HG03457 (cell line): Measurements from ENCODE around the gene ARHGAP12.
"Not testable (repeated sequence)": the region's sequence is repeated elsewhere in the genome, so short reads cannot be mapped to it uniquely, and the experiment has no call there.

Experiments used
- ATAC-seq: cut with Tn5 transposase; IDR thresholded peaks from one replicate; pipeline ENCODE4 v1.9.1; 2021; ENCODE audit warnings: moderate number of reproducible peaks; ENCODE audit not compliant: unreplicated experiment

ARHGAP12 gene

GRCh38 chr10:31926160-31926559, 2.5 kb downstream of the ARHGAP12 start:
- no peak for ATAC-seq

- no peak for ATAC-seq
Observed at GRCh38 chr10:31924833-31925232, 3.8 kb downstream of the ARHGAP12 start.

GRCh38 chr10:31923389-31923788, 5.2 kb downstream of the ARHGAP12 start:
- ATAC-seq: no peak

- ATAC-seq: no peak
Observed at GRCh38 chr10:31921031-31921430, 7.6 kb downstream of the ARHGAP12 start.

GRCh38 chr10:31920538-31920937, 8.1 kb downstream of the ARHGAP12 start:
- no peak for ATAC-seq

GRCh38 chr10:31918671-31919409, 9.8 kb downstream of the ARHGAP12 start:
- no peak for ATAC-seq

- no peak for ATAC-seq
Observed at GRCh38 chr10:31914370-31914769, 14.3 kb downstream of the ARHGAP12 start.

- ATAC-seq: no peak
Observed at GRCh38 chr10:31912898-31913850, 15.5 kb downstream of the ARHGAP12 start.

- no peak for ATAC-seq
Observed at GRCh38 chr10:31912289-31912688, 16.3 kb downstream of the ARHGAP12 start.

GRCh38 chr10:31910016-31910415, 18.6 kb downstream of the ARHGAP12 start:
- no peak for ATAC-seq

GRCh38 chr10:31908157-31908556, 20.5 kb downstream of the ARHGAP12 start:
- no peak for ATAC-seq

- no peak for ATAC-seq
Observed at GRCh38 chr10:31906039-31906438, 22.6 kb downstream of the ARHGAP12 start.

- no peak for ATAC-seq
Observed at GRCh38 chr10:31905586-31905985, 23.0 kb downstream of the ARHGAP12 start.

GRCh38 chr10:31902625-31903024, 26.0 kb downstream of the ARHGAP12 start:
- ATAC-seq: no peak

- no peak for ATAC-seq
Observed at GRCh38 chr10:31897506-31897905, 31.1 kb downstream of the ARHGAP12 start.

GRCh38 chr10:31896968-31897384, 31.7 kb downstream of the ARHGAP12 start:
- no peak for ATAC-seq

GRCh38 chr10:31895722-31896121, 32.9 kb downstream of the ARHGAP12 start:
- not testable (repeated sequence) for ATAC-seq

GRCh38 chr10:31888442-31888841, 40.2 kb downstream of the ARHGAP12 start:
- no peak for ATAC-seq

GRCh38 chr10:31887850-31888249, 40.8 kb downstream of the ARHGAP12 start:
- ATAC-seq: no peak

- no peak for ATAC-seq
Observed at GRCh38 chr10:31886885-31887284, 41.7 kb downstream of the ARHGAP12 start.

GRCh38 chr10:31885971-31886370, 42.7 kb downstream of the ARHGAP12 start:
- ATAC-seq: no peak

GRCh38 chr10:31884386-31884785, 44.2 kb downstream of the ARHGAP12 start:
- ATAC-seq: no peak
